Putamen (tissue), 1 donor: ENCODE results near the gene CPSF7.
"Not testable (repeated sequence)": the region's sequence is repeated elsewhere in the genome, so short reads cannot be mapped to it uniquely, and the experiment has no call there.

ENCODE experiments used
- DNase-seq: peaks from one replicate; pipeline ENCODE4 v3.0.0-alpha.2; 2016; ENCODE audit warnings: low spot score

Gene CPSF7

DNA sequence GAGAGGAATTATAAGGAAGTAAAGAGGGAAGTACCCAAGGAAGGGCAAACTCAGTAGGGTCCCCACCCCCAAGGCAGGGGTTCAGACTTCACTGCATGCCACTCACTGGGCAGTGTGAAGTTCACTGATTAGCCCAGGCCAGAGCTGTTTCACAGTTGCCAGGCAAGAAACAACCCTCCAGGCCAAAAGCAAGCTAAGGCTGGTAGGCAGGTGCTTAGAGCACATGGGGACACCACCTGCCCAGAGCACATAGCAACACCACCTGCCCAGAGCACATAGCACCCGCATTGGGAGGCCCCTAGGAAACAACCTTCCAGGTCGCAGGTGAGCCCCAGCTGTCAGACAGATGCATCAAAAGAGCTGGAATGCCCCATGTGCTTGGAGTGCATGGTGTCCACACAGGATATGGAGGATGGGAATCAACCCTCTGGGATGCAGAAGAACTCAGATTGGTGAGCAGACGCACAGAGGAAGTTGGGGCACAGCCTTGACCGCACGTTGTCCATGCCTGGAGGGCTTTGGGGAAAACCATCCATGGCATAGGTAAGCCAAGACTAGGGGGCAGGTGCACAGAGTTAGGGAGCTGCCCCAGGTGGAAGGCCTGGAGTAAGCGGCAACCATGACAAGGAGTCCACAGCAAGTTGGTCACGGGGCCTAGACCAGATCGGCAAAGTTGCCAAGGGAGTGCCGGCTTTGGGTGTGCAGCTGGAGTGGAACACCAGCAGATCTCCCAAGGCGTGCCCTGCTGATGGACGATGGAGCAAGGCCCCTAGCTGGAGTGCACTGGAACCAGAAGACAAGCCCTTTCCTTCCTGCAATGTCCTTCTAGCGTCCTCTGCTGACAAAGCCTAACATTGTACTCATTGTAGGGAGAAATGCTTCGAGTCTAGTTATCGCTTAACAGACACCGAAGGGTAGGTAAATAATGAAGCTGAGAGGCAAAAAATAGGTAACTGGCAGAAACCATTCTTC, 45.2 kb downstream of the CPSF7 start:
- no peak for DNase-seq

DNA sequence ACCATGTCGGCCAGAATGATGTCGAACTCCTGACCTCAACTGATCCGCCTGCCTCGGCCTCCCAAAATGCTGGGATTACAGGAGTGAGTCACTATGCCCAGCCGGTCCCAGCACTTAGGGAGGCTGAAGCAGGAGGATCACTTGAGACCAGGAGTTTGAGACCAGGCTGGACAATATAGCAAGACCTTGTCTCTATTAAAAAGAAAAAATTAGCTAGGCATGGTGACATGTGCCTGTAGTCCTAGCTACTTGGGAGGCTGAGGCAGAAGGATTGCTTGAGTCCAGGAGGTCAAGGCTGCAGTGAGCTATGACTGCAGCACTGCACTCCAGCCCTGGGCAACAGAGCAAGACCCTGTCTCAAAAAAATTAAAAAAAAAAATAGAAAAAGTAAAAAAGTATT, 45.9 kb downstream of the CPSF7 start:
- not testable (repeated sequence) for DNase-seq

DNA sequence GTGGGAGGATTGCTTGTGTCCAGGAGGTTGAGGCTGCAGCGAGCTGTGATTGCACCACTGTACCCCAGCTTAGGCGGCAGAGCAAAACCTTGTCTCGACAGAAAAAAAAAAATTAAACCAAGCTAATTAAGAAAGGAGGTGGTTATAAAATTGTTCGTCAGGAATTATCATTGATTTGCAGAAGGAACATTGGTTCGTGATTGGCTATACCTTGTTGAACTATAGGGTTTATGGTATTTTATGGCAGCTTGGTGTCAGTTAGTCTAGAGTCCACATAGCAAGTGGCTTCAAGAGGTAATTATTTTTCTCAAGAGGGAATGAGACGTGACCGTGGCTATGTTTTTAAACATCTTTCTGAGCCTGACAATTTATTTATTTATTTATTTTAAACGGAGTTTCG, 48.9 kb downstream of the CPSF7 start:
- DNase-seq, result no peak

DNA sequence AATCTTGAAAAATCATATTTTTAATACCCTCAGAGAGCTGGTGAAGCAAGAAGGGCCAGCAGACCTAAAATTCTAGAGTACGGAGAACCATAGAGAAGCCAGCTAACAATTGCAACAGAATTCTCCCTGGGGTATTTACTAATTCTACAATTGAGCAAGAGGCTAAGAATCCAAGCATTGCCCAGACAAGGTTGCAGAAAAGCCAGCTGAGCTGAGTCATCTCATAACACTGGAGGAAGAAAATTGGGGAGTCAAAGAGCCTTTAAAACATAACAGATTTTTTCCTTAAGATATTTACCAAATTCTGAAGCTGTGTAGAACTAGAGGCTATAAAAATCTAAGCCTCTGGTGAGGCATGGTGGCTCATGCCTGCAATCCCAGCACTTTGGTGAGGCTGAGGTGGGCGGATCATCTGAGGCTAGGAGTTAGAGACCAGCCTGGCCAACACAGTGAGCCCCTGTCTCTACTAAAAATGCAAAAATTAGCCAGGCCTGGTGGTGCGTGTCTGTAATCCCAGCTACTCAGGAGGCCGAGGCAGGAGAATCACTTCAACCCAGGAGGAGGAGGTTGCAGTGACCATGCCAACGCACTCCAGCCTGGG, 51.0 kb downstream of the CPSF7 start:
- DNase-seq, result no peak

DNA sequence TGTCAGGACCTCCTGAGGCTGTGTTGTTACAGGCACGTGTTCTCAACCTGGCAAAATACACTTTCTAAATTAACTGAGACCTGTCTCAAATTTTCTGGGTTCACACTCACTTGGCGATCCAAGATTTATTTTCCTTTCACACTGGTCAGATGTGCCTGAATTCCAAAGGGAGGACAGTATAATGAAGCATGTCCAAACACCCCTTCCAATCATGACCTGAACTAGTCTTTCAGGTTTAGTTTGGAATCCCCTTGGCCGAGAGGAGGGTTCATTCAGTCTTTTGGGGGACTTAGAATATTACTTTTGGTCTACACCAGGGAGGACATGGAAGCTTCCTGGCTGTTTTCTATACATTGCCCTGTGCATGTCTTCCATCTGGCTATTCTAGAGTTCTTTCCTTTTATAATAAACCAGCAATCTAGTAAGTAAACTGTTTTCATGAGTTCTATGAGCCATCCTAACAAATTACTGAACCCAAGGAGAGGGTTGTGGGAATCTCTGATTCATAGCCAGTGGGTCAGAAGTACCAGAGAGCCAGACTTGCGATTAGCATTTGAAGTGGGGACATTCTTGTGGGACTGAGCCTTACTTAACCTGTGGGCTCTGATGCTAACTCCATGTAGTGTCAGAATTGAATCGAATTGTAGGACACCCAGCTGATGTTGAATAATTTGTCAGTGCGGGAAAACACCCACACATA, 52.2 kb downstream of the CPSF7 start:
- DNase-seq, result no peak

DNA sequence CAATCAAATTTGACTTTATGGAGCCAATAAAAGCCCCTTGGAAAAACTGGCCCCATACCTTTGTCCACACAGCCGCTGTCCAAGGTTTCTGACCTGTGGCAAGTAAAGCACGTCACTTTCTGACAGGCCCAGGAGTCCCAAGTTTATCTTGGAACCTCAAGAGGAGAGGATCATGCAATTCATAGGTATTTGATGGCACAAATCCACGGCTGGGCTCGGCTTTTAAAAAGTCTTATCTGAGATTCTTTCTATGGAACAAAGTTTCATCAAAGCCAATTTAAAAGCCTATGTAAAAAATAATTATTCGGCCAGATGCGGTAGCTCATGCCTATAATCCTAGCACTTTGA, 54.0 kb downstream of the CPSF7 start:
- DNase-seq, result no peak

DNA sequence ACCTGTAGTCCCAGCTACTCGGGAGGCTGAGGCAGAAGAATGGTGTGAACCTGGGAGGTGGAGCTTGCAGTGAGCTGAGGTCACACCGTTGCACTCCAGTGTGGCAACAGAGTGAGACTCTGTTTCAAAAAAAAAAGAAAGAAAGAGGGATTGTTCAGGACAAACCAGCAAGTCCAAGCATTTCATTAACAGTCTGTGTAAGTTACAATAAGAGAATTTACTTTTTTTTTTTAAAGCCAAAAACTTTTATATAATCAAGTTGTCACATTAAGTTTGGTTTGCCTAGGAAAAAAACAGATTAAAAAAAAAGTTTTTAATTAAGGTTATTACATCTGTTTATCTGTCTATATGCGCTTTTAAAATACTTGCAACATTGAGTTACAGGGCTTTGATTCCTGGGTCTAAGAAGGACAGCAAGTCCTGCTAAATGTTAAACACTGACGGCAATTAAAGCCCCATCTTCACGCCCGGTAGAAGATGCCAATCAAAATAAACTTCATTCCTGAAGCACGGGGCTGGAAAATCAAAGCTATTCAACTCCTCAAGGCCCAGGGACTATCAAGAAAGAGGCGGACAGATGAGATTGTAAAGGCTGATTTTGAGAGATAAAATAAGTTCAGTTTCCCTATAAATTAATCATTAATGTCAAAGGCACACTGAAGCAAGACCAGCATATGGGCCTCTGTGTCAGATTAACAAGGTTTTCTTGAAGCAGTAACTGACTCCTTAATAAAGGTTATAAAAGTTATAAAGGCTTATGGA, 56.9 kb downstream of the CPSF7 start:
- no peak for DNase-seq

DNA sequence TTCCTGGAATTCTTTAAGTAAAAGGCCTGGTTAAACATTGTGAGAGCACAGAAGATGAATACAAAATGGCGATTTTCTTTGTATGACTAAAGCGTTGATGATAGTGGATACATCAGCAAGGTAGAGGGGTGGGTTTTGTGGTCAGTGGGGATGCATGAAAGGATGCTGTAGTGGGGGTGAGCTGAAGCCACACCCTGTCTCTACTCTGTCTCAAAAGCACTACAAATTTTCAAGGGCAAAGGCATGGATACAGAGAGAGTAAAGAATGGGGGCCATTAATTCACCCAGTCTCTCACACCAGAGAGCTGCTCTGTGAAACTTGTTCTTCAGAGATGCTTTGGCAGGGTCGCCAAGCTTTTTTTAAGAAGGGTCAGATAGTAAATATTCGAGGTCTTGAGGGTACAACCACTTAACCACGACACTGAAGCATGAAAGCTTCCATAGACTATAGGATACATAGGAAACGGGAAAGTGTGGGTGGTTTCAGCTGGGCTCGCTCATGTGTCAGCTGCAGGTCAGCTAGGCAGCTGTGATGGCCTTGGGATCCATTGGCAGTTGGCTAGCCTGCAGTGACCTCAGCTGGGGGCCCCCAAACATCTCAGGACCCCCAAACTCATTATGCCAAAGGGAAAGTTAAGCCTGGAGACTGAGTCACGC, 59.3 kb downstream of the CPSF7 start:
- DNase-seq, result no peak

DNA sequence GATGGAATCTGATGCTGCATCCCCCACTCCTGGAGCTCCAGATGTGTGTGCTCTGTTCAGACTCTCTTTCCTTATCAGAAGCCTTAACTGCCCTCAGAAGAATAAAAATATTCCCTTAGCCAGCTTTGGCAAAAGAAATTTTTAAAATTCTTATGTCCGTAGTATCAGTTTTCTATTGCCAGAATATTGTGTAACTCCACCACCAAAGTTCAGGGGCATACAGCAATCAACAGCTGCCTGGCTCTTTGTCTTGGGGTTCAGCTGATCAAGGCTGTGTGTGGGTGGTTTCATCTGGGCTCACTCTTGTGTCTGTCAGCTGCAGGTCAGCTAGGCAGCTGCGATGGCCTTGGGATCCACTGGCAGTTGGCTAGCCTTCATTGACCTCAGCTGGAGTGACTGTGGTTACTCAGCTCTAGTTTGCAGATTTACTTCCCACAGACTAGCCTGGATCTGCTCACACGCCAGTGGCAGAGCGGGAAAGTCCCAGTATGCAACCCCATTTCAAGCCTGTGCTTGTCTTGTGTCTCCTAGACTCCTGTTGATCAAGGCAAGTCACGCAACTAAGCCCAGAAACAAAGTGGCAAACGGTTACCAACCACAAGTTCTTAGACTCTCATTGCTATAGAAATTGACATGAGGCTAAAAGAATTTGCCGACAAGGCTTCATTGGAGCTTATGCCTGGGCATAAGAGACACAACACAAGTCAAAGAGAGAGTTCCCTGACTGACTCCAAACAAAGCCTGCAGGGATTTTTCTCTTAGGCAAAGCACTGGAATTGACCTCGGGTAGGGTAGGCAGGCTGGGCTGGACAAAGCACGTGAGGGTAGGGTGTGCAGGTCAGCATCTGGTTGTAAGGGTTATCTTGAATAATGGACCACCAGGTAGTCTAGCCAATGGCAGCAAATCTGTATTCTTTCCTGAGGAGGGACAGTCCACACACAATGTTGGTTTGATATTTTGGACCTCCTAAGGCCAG, 60.1 kb downstream of the CPSF7 start:
- no peak for DNase-seq

DNA sequence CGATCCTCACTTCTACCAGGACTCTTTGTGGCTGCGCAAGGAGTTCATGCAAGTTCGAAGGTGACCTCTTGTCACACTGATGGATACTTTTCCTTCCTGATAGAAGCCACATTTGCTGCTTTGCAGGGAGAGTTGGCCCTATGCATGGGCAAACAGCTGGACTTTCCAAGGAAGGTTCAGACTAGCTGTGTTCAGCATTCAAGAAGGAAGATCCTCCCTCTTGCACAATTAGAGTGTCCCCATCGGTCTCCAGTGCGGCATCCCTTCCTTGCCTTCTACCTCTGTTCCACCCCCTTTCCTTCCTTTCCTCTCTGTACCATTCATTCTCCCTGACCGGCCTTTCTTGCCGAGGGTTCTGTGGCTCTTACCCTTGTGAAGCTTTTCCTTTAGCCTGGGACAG, 61.1 kb downstream of the CPSF7 start:
- no peak for DNase-seq

DNA sequence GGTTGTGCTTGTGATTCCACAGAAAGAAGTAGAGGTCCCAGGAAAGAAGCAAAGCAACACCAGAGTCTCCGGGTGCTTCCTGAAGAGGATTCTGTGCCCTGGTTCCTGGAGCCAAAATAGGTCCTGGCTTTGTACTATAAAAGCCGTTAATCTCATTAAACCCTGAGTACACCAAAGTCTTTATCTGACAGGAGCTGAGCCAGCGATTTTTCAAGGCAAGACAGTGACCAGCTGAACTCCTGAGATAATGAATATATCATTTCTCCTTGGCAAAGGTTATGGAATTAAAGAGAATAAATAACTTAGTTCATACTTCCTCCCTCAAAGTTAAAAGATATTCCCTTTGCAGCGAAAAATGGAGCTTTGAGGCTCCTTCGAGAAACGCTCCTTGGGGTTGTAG, 62.4 kb downstream of the CPSF7 start:
- no peak for DNase-seq

DNA sequence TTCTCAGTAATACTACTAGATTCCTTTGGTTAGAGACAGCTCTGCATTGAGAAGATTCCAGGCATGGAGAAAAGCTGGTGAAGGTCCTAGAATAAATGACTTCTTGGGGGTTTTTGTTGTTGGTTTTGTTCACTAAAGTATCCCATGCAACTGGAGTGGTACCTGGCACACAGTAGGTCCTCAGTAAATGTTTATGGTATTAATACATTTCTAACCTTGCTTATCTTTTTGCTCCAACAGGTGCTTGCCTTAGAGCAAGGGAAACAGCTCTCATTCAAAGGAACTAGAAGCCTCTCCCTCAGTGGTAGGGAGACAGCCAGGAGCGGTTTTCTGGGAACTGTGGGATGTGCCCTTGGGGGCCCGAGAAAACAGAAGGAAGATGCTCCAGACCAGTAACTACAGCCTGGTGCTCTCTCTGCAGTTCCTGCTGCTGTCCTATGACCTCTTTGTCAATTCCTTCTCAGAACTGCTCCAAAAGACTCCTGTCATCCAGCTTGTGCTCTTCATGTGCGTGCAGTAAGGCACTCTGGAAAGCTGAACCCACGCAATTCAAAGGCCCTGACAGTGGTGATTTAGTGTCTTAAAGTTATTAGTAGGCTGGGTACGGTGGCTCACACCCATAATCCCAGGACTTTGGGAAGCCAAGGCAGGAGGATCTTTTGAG, 65.6 kb downstream of the CPSF7 start:
- DNase-seq, result no peak

DNA sequence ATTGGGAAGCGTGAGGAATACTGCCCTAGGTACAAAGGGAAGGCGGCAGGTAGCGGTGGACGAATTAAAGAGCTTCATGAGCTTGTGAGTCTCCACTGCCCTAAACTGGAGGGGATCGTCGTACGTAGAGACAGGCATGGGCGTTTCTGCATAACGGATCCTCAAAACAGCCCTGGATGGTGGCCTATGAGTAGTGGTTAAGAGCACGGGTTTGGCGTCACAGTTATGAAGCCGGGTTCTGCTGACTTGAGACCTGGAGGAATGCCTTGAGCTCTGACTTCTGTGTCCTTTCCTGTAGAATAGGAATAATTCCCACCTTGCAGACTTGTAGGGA, 67.3 kb downstream of the CPSF7 start:
- DNase-seq, result no peak

DNA sequence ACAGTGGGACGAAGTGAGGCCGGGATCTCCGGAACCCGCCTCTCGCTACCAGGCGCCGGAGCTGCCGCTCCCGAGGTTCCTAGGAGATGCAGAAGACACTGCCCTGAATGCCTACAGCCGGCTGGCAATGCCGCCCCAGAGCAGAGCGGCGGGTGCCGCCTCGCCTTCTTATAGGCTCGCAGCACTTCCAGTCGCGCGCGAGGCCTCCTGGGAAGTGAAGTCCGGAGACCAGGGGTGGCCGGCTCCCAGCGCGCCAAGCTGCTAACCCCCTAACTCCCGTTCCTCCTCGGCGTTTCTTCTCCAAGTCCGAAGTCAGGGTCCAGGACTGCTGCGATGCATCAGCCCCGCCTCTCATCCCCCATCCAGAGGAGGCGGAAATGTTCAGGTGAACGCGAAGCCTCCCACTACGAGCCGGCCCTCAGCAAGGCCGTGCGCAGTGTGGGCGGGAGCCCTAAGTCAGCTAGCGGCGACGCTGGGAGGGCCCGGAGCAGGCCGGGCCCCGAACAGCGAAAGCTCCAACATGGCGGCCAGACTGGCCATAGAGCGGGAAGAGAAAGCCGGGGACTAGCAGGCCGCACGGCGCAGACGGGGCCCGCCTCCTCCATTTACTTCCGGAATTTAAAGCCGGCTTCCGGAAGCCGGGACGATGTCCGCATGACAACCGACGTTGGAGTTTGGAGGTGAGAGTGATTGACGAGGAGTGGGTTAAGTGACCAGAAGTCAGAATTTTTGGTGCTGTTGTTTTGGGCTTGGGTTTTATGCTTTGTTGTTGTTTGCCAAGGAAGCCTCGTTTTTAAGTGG, 67.8 kb downstream of the CPSF7 start, which contains the start of the genes CYB561A3 and TMEM138:
Gene CYB561A3 (minus strand): TSS at position 142 of the 801 bp plus-strand sequence. CDS start 5,169 bp downstream, outside the sequence.
Gene TMEM138 (plus strand): TSS at position 634 of the 801 bp plus-strand sequence. CDS start 2,017 bp downstream, outside the sequence.
- peak; percentile 93 for DNase-seq

DNA sequence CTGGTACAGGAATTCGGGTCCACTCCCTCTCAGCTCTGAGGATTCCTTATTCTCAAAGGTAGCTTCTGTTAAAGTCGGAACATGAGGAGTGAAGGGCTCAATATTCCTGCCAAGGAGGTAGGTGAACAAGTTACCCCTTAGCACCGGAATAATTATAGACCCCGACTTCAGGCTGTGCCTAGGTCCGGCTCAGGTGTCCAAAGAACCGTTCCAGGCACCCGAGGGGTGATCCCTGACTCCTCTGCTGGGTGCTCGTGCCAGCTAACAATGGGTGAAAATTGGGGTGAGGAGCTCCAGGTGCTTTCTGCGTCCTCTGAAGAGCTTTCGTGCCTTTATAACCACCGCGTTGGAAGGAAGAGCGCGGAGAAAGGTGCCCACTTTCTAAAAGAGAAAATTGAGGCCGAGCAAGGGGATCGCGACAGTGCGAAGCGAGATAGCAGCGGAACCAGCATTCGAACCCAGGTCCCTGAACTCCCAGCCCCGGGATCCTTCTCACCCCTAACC, 68.5 kb downstream of the CPSF7 start:
- DNase-seq, result peak; percentile 20

DNA sequence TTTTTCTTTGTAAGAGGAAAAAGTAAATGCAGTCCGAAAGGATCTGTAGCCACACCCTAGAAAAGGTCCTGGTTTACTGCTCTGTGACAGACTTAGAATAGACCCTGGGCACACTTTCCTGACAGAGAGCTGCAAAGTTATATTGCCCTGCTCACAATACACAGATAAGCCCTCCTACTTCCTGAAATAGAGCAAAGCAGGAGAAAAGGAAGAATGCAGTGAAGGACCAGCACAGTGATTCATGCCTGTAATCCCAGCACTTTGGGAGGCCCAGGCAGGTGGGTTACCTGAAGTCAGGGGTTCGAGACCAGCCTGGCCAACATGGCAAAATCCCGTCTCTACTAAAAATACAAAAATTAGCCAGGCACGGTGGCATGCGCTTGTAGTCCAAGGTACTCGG, 70.3 kb downstream of the CPSF7 start:
- DNase-seq, result no peak

DNA sequence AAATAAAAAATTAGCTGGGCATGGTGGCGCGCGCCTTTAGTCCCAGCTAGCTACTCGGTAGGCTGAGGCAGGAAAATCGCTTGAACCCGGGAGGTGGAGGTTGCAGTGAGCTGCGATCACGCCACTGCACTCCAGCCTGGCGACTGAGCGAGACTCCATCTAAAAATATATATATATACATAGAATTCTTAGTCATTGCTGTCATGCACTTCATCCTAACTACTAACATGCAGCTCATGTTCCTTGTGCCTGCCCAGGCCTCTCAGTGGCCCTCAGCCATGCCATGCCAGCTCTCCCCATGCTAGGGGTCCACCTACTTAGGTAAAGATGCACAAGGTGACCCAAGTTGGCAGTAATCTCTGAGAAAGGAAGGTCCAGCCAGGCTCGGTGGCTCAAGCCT, 71.2 kb downstream of the CPSF7 start:
- DNase-seq, result no peak

DNA sequence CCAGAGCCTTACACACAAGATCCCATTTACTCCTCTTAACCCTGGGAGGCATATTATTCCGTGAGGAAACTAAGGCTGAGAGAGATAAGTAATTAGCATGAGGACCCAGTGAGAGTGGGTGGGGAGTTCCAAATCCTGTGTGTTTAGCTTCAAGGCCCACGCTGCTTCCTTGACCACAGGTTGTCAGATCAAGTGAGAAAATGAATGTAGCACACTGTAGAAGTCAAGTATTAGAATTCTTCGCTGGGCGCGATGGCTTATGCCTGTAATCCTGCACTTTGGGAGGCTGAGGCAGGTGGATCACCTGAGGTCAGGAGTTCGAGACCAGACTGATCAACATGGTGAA, 71.9 kb downstream of the CPSF7 start:
- DNase-seq, result no peak
